ENCODE measurements around the gene SLC35F1. TPM values are rescaled to one million over a fixed set of nuclear protein-coding genes. Genes with fewer than 3 reads are reported as not detected.

SLC35F1 gene
- total RNA-seq, 4 donors from 2014 or later = 0.28 to 0.53 (median 0.40) TPM; not detected in 1

DNA sequence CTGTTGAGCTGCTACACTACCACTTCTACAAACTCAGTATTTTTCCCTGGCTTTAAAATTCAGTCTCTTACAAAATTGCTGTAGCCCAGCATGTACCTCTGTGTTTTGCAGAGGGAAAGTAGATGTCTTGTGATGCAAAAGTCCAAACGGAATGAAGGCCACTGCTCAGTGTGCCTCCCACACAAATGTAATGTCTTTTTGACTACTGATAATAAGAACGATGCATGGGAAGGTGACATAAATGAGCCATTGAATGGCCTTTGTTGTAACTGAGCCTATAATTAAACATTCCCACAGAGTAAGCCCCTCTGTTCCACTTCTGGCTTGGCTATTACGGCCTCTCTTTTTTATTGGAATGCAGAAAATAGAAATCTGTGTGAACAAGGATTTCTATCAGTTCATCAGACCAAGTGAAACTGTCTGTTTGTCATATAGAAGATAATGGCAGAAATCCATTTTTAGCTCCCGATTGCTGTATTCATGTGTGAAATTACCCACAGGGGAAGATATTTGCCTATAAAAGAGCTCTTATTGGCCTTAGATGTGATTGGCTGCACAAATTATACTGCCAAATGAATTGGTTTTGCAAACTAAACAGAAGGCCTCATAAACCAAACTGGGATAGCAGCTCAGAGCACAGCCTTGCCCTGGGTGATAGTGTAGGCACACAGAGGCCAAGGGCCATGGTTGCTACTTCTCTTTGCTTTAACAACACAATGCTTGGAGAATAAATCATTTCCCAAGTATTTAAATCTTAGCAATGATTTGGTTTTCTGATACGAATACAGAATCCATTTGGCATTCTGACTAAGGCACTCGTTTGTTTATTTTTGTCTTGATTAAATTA is 399.6 kb downstream of the SLC35F1 start:
- TF ChIP-seq POLR2A (IDR thresholded peaks at IDR 0.05) (no peak), CTCF (IDR thresholded peaks at IDR 0.05) (no peak)
- Histone ChIP-seq H3K4me3 (no peak overlapping the region), H3K4me1 (no peaks in the 10 kb centered on the region), H3K36me3 (no peaks in the 10 kb centered on the region), H3K27me3 (no peaks in the 10 kb centered on the region), H3K9me3 (no peaks in the 10 kb centered on the region), H3K27ac (peak overlapping the region in 1 of 4 donors; percentile 28)
- DNase-seq = no peak

- H3K36me3 ChIP-seq = no peaks in the 10 kb centered on the region
- DNase-seq = no peak
- no peak overlapping the region for H3K27ac ChIP-seq
- no peak for TF ChIP-seq POLR2A (IDR thresholded peaks at IDR 0.05)
- TF ChIP-seq CTCF (IDR thresholded peaks at IDR 0.05) = no peak
- no peaks in the 10 kb centered on the region for H3K27me3 ChIP-seq
- H3K9me3 ChIP-seq = no peaks in the 10 kb centered on the region
- no peak overlapping the region for H3K4me3 ChIP-seq
- H3K4me1 ChIP-seq = no peaks in the 10 kb centered on the region
These were observed 400.5 kb downstream of the SLC35F1 start for GRCh38 chr6:118307581-118307980.

DNA sequence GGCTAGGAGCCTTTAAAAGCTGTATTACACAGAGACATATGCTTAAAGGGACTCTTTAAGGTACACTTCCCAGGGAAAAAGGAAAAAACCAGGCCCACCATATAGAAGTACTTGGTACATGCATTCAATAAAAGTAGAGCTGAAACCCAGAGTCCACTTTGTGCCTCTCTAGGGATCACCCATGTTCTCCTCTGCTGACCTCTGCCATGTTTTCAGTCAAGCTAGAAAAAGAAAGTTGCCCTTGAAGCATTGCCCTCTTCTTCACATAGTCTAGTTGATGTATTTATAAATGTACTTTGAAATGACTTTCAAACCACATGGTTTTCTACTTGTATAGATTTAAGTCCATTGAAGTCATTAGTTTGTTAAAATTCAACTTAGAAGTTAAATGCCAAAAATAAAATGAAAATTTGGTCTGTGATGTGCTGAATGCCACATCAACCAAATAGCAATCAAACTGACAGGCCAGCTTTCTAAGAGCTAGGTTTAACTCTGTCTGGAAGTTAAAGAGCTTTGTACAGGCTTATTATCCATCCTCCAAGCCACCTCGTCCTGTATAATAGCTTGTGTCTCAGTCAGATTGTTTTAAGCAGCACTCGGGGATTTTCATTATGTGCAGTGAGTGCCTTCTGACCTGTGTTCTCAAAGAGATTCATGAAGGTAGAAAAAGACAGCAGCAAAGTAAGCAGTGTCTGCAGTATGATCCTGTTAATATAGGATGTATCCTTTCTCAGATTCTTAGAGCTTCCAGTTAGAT is 402.5 kb downstream of the SLC35F1 start:
- no peaks in the 10 kb centered on the region for H3K9me3 ChIP-seq
- no peak overlapping the region for H3K4me3 ChIP-seq
- no peak overlapping the region for H3K27ac ChIP-seq
- H3K36me3 ChIP-seq = no peaks in the 10 kb centered on the region
- no peaks in the 10 kb centered on the region for H3K27me3 ChIP-seq
- no peak for TF ChIP-seq POLR2A (IDR thresholded peaks at IDR 0.05)
- H3K4me1 ChIP-seq = no peaks in the 10 kb centered on the region
- no peak for DNase-seq

DNA sequence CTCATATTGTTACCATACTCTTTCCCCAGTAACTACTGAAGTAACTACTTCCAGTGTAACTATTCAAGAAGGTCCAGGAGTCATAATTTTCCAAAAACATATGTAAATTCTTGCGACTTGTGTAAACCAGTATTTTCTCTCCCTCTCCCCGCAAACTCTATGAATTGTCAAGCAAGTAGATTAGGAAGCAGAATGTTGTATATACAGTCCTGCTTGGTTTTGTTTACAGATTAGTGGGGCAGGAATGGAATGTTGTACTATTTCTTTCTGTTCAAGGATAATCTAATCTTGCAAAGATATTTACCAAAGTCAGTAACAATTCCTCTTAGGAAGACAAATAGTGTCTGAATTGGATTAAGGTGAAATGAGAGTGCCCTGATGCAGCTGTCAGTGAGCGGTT is 406.1 kb downstream of the SLC35F1 start:
- no peak overlapping the region for H3K27ac ChIP-seq
- H3K27me3 ChIP-seq = no peaks in the 10 kb centered on the region
- no peaks in the 10 kb centered on the region for H3K36me3 ChIP-seq
- no peaks in the 10 kb centered on the region for H3K4me1 ChIP-seq
- no peak for DNase-seq
- TF ChIP-seq CTCF (IDR thresholded peaks at IDR 0.05) (no peak), POLR2A (IDR thresholded peaks at IDR 0.05) (no peak)
- H3K9me3 ChIP-seq = no peaks in the 10 kb centered on the region
- H3K4me3 ChIP-seq = no peak overlapping the region

- Histone ChIP-seq H3K4me3 (no peak overlapping the region), H3K27me3 (no peaks in the 10 kb centered on the region), H3K9me3 (no peaks in the 10 kb centered on the region), H3K27ac (no peak overlapping the region), H3K4me1 (no peaks in the 10 kb centered on the region), H3K36me3 (no peaks in the 10 kb centered on the region)
- no peak for DNase-seq
- TF ChIP-seq CTCF (IDR thresholded peaks at IDR 0.05) (no peak), POLR2A (IDR thresholded peaks at IDR 0.05) (no peak)
These were observed 406.7 kb downstream of the SLC35F1 start for GRCh38 chr6:118313762-118314161.

DNA sequence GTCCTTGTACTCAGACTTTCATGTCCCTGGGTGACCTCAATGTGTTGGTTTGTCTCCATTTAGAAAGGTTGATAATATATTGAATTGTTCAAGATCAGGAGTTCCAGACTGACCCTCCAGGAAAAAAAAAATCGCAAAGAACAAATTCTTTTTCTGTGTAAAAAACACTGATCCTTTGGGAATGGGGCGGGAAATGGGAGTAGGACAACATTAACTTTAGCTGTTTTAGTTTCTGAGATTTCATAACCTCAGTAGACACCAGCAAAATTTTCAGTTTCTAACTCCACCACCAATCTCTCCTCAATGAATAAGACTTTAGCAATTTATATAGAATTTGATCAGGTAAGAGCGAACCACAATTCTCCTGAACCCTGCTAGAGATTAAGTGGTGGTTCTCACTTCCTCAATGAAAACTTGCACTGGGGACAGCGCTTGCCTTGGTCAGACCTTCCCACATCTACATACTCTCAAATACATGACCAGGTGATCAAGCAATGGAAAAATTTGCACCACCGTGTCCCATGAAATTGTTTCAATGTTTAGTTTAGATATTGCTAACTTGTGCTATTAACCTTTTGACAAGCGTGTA is 409.8 kb downstream of the SLC35F1 start:
- no peaks in the 10 kb centered on the region for H3K4me1 ChIP-seq
- H3K27ac ChIP-seq = peak overlapping the region in 2 of 4 donors; percentile 40 to 54
- no peak for DNase-seq
- no peak overlapping the region for H3K4me3 ChIP-seq
- TF ChIP-seq POLR2A (IDR thresholded peaks at IDR 0.05) (no peak), CTCF (IDR thresholded peaks at IDR 0.05) (no peak)
- H3K9me3 ChIP-seq = no peaks in the 10 kb centered on the region
- no peaks in the 10 kb centered on the region for H3K36me3 ChIP-seq
- no peaks in the 10 kb centered on the region for H3K27me3 ChIP-seq
